GM19193 (cell line): ENCODE measurements around the gene BTNL3.

ENCODE experiments used
- POLR2A ChIP-seq: IDR thresholded peaks from 4 replicates; pipeline ENCODE4 v1.6.1; 2011; ENCODE audit not compliant: insufficient read depth, insufficient read length; ENCODE audit errors: extremely low read depth

Gene BTNL3

GRCh38 chr5:180988592-180988991 is at the start of gene BTNL3:
Gene BTNL3 (plus strand): TSS chr5:180988846. CDS start chr5:180989029, 183 bp downstream.
- TF ChIP-seq POLR2A = no peak

GRCh38 chr5:180950291-180950949 is 38.2 kb upstream of the BTNL3 start:
- no peak for TF ChIP-seq POLR2A

- TF ChIP-seq POLR2A = no peak
Observed at GRCh38 chr5:180959661-180960060, 29.0 kb upstream of the BTNL3 start.

- no peak for TF ChIP-seq POLR2A
Observed at GRCh38 chr5:180960209-180960608, 28.4 kb upstream of the BTNL3 start.

- no peak for TF ChIP-seq POLR2A
Observed at GRCh38 chr5:180969406-180969805, 19.2 kb upstream of the BTNL3 start.

- TF ChIP-seq POLR2A = no peak
Observed at GRCh38 chr5:180970336-180970735, 18.3 kb upstream of the BTNL3 start.

GRCh38 chr5:180970875-180971274 is 17.8 kb upstream of the BTNL3 start:
- TF ChIP-seq POLR2A = no peak

GRCh38 chr5:180974612-180975315 is 13.9 kb upstream of the BTNL3 start:
- no peak for TF ChIP-seq POLR2A

- no peak for TF ChIP-seq POLR2A
Observed at GRCh38 chr5:180975338-180975737, 13.3 kb upstream of the BTNL3 start.

- no peak for TF ChIP-seq POLR2A
Observed at GRCh38 chr5:180976518-180976917, 12.1 kb upstream of the BTNL3 start.

GRCh38 chr5:180977852-180978251 is 10.8 kb upstream of the BTNL3 start:
- TF ChIP-seq POLR2A = no peak

GRCh38 chr5:180982008-180982741 is 6.5 kb upstream of the BTNL3 start:
- TF ChIP-seq POLR2A = no peak

GRCh38 chr5:180988016-180988415 is 630 bp upstream of the BTNL3 start:
- TF ChIP-seq POLR2A = no peak

- no peak for TF ChIP-seq POLR2A
Observed at GRCh38 chr5:180990086-180990881, 1.6 kb downstream of the BTNL3 start.

- no peak for TF ChIP-seq POLR2A
Observed at GRCh38 chr5:180990882-180991242, 2.2 kb downstream of the BTNL3 start.

- no peak for TF ChIP-seq POLR2A
Observed at GRCh38 chr5:181001947-181002346, 13.3 kb downstream of the BTNL3 start.

GRCh38 chr5:181005791-181006190 is 17.1 kb downstream of the BTNL3 start:
- no peak for TF ChIP-seq POLR2A
